Activated naive CD8-positive, alpha-beta T cell treated with anti-CD3 and anti-CD28 coated beads, Interleukin-2, amount 50 U/mL, for 16 hours (primary cell): ENCODE results near the gene PPP2R2B.
A peak's percentile ranks its signal among the peaks of the same experiment; 100 is the strongest.

ENCODE experiments used
- DNase-seq: peaks from one replicate; pipeline ENCODE4 v3.0.0-alpha.2; 2020; ENCODE audit warnings: low read depth, low spot score

The PPP2R2B gene

GRCh38 chr5:146553446-146553845, 325.1 kb downstream of the PPP2R2B start:
- no peak for DNase-seq

- no peak for DNase-seq
Measured at GRCh38 chr5:146549615-146550014, 328.9 kb downstream of the PPP2R2B start.

GRCh38 chr5:146548781-146549449, 329.6 kb downstream of the PPP2R2B start:
- DNase-seq, result no peak

- DNase-seq, result no peak
Measured at GRCh38 chr5:146544232-146544631, 334.3 kb downstream of the PPP2R2B start.

GRCh38 chr5:146541958-146542849, 336.4 kb downstream of the PPP2R2B start:
- peak; percentile 38 for DNase-seq

GRCh38 chr5:146540414-146540813, 338.1 kb downstream of the PPP2R2B start:
- DNase-seq, result no peak

GRCh38 chr5:146539973-146540372, 338.6 kb downstream of the PPP2R2B start:
- no peak for DNase-seq

- DNase-seq, result no peak
Measured at GRCh38 chr5:146538432-146538831, 340.1 kb downstream of the PPP2R2B start.

GRCh38 chr5:146533882-146534281, 344.7 kb downstream of the PPP2R2B start:
- no peak for DNase-seq

GRCh38 chr5:146533260-146533857, 345.2 kb downstream of the PPP2R2B start:
- DNase-seq, result peak; percentile 39
